GM12878 (cell line): ENCODE measurements around the gene HOMER2. TPM values are rescaled to one million over a fixed set of nuclear protein-coding genes. Genes with fewer than 3 reads are reported as not detected.
A peak's percentile ranks its signal among the peaks of the same experiment; 100 is the strongest.

Experiments
- BCL11A ChIP-seq: IDR thresholded peaks from 2 replicates; pipeline ENCODE4 v1.6.1; 2011; ENCODE audit warnings: low read depth, low read length
- BHLHE40 ChIP-seq, 2 experiments: fragments of 450-650 bp in 1 of 2; IDR thresholded peaks; 2 replicates each; pipeline ENCODE4 v1.6.1; 2011 to 2017; ENCODE audit warnings: low read depth in 2 of 2, borderline replicate concordance in 1 of 2, improper control_type of control experiment in 1 of 2, low read length in 1 of 2, mild to moderate bottlenecking in 1 of 2
- CBX3 ChIP-seq: fragments of 200-600 bp; sonication (generic); IDR thresholded peaks from 2 replicates; pipeline ENCODE4 v1.6.1; 2016; ENCODE audit warnings: low read depth, borderline replicate concordance
- CHD1 ChIP-seq: IDR thresholded peaks from 2 replicates; pipeline ENCODE4 v1.6.1; 2012; ENCODE audit warnings: low read depth, low read length, improper control_type of control experiment
- IKZF2 ChIP-seq, 2 experiments: fragments of 450-650 bp; IDR thresholded peaks; 2 replicates each; pipeline ENCODE4 v1.6.1; 2017; ENCODE audit warnings: mild to moderate bottlenecking in 2 of 2, moderate library complexity in 2 of 2
- NFIC ChIP-seq: IDR thresholded peaks from 2 replicates; pipeline ENCODE4 v1.6.1; 2012; ENCODE audit warnings: low read depth, mild to moderate bottlenecking, inconsistent platforms, low read length, moderate library complexity
- NR2C1 ChIP-seq: fragments of 450-650 bp; IDR thresholded peaks from 2 replicates; pipeline ENCODE4 v1.6.1; 2017; ENCODE audit warnings: antibody characterized with exemption, mild to moderate bottlenecking, moderate library complexity
- RBBP5 ChIP-seq: fragments of 200-600 bp; sonication (generic); conservative IDR thresholded peaks from 2 replicates; pipeline ENCODE4 v1.6.1; 2016
- SMAD1 ChIP-seq: fragments of 450-650 bp; IDR thresholded peaks from 2 replicates; pipeline ENCODE4 v1.6.1; 2018; ENCODE audit warnings: mild to moderate bottlenecking, low read depth; ENCODE audit not compliant: partially characterized antibody
- SMAD5 ChIP-seq: IDR thresholded peaks from 2 replicates; pipeline ENCODE4 v1.6.1; 2016; ENCODE audit warnings: antibody characterized with exemption, low read depth
- SMARCA5 ChIP-seq: fragments of 450-650 bp; IDR thresholded peaks from 2 replicates; pipeline ENCODE4 v1.6.1; 2017; ENCODE audit warnings: mild to moderate bottlenecking
- TAF1 ChIP-seq: IDR thresholded peaks from 2 replicates; pipeline ENCODE4 v1.6.1; 2011; ENCODE audit warnings: mild to moderate bottlenecking, low read depth, low read length, borderline replicate concordance
- TCF7 ChIP-seq: IDR thresholded peaks from 2 replicates; pipeline ENCODE4 v1.6.1; 2014; ENCODE audit warnings: antibody characterized with exemption, borderline replicate concordance
- ZSCAN29 ChIP-seq: fragments of 450-650 bp; IDR thresholded peaks from 2 replicates; pipeline ENCODE4 v1.6.1; 2017; ENCODE audit warnings: mild to moderate bottlenecking, moderate library complexity
- polyA plus RNA-seq, 11 experiments: library from polyadenylated mRNA; depleted of rRNA in 4 of 11; unstranded in 6 of 11; stranded (reverse) in 5 of 11; fragments of >200 nt; fragmentation: Nextera tagmentation in 4 of 11; fragmentation: Illumina TruSeq in 1 of 11; extraction: Ambion mirVana in 4 of 11; extraction: Trizol in 1 of 11; gene quantifications; 1 replicate in 1 of 11; 2 replicates in 10 of 11; pipeline versions ENCODE4 v1.2.1 to v1.2.3, GENCODE V29; 2011 to 2016; ENCODE audit warnings: inconsistent platforms in 2 of 11, missing spikeins in 2 of 11, low read depth in 1 of 11
- total RNA-seq, 4 experiments: library from RNA; depleted of rRNA in 3 of 4; stranded (reverse); fragments of >200 nt in 3 of 4; fragmentation: Illumina TruSeq in 1 of 4; extraction: Trizol in 1 of 4; gene quantifications; 2 replicates each; pipeline versions ENCODE4 v1.2.1 to v1.2.3, GENCODE V29; 2013 to 2021
- TF ChIP-seq, protein P1 (sequence below): IDR thresholded peaks from 2 replicates; pipeline ENCODE4 v1.6.1; 2011; ENCODE audit warnings: borderline replicate concordance, low read depth, mild to moderate bottlenecking, moderate library complexity, mixed read lengths, low read length; ENCODE audit not compliant: insufficient read depth; ENCODE audit errors: extremely low read length
- TF ChIP-seq, protein P2 (sequence below): fragments of 450-650 bp; IDR thresholded peaks from 2 replicates; pipeline ENCODE4 v1.6.1; 2017; ENCODE audit warnings: mild to moderate bottlenecking, moderate library complexity
- TF ChIP-seq, protein P3 (sequence below): fragments of 450-650 bp; formaldehyde crosslinking; IDR thresholded peaks from 2 replicates; pipeline ENCODE4 v1.4.0; 2020; ENCODE audit warnings: mild to moderate bottlenecking, moderate library complexity

Gene HOMER2
- total and polyA plus RNA-seq, 10 of the 15 experiments (the other 5 are each of a cell fraction or from before 2014, with no cell fraction given): 0.60 to 5.0 (median 1.8) TPM

DNA sequence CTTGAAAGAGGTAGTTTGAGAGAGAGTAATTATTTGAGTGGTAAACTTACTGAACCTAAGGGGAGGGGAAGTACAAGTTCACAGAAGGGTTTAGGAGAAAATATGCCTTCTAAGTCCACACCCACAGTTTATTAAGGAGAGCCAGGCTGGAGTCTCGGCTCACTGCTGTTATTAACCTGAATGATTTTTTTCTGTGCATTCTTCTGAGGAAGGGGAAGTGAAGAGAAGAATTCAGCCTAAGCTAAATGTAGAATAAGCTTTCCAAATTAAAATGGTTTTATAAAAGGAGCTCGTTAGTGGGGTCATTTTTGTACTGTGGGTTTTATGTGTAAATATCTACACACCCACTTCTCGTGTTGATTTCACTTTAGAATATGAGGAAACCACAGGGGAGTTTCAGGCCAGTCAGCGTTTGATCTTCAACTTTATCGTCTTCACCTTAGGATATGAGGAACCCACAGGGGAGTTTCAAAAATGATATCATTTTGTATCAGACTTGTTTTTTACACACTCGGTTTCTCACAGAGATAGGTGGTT, 141.6 kb downstream of the HOMER2 start (continued):
- peak; percentile 59 to 71; a peak in 3 of 4 replicates for TF ChIP-seq BHLHE40 (IDR thresholded peaks at IDR 0.05; ENCODE audit: borderline replicate concordance in 1 of 2, low read depth in 2 of 2, low read length in 1 of 2)
- TF ChIP-seq, protein P1, sequence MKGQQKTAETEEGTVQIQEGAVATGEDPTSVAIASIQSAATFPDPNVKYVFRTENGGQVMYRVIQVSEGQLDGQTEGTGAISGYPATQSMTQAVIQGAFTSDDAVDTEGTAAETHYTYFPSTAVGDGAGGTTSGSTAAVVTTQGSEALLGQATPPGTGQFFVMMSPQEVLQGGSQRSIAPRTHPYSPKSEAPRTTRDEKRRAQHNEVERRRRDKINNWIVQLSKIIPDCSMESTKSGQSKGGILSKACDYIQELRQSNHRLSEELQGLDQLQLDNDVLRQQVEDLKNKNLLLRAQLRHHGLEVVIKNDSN: no peak
- TF ChIP-seq, protein P2, sequence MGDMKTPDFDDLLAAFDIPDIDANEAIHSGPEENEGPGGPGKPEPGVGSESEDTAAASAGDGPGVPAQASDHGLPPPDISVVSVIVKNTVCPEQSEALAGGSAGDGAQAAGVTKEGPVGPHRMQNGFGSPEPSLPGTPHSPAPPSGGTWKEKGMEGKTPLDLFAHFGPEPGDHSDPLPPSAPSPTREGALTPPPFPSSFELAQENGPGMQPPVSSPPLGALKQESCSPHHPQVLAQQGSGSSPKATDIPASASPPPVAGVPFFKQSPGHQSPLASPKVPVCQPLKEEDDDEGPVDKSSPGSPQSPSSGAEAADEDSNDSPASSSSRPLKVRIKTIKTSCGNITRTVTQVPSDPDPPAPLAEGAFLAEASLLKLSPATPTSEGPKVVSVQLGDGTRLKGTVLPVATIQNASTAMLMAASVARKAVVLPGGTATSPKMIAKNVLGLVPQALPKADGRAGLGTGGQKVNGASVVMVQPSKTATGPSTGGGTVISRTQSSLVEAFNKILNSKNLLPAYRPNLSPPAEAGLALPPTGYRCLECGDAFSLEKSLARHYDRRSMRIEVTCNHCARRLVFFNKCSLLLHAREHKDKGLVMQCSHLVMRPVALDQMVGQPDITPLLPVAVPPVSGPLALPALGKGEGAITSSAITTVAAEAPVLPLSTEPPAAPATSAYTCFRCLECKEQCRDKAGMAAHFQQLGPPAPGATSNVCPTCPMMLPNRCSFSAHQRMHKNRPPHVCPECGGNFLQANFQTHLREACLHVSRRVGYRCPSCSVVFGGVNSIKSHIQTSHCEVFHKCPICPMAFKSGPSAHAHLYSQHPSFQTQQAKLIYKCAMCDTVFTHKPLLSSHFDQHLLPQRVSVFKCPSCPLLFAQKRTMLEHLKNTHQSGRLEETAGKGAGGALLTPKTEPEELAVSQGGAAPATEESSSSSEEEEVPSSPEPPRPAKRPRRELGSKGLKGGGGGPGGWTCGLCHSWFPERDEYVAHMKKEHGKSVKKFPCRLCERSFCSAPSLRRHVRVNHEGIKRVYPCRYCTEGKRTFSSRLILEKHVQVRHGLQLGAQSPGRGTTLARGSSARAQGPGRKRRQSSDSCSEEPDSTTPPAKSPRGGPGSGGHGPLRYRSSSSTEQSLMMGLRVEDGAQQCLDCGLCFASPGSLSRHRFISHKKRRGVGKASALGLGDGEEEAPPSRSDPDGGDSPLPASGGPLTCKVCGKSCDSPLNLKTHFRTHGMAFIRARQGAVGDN: no peak
- TF ChIP-seq RBBP5: no peak
- peak; percentile 96 for TF ChIP-seq TCF7
- TF ChIP-seq SMAD1: no peak
- no peak for TF ChIP-seq ZSCAN29
- TF ChIP-seq TAF1: no peak
- TF ChIP-seq SMARCA5: no peak
- TF ChIP-seq CHD1: no peak
- no peak for TF ChIP-seq SMAD5
- TF ChIP-seq, protein P3, sequence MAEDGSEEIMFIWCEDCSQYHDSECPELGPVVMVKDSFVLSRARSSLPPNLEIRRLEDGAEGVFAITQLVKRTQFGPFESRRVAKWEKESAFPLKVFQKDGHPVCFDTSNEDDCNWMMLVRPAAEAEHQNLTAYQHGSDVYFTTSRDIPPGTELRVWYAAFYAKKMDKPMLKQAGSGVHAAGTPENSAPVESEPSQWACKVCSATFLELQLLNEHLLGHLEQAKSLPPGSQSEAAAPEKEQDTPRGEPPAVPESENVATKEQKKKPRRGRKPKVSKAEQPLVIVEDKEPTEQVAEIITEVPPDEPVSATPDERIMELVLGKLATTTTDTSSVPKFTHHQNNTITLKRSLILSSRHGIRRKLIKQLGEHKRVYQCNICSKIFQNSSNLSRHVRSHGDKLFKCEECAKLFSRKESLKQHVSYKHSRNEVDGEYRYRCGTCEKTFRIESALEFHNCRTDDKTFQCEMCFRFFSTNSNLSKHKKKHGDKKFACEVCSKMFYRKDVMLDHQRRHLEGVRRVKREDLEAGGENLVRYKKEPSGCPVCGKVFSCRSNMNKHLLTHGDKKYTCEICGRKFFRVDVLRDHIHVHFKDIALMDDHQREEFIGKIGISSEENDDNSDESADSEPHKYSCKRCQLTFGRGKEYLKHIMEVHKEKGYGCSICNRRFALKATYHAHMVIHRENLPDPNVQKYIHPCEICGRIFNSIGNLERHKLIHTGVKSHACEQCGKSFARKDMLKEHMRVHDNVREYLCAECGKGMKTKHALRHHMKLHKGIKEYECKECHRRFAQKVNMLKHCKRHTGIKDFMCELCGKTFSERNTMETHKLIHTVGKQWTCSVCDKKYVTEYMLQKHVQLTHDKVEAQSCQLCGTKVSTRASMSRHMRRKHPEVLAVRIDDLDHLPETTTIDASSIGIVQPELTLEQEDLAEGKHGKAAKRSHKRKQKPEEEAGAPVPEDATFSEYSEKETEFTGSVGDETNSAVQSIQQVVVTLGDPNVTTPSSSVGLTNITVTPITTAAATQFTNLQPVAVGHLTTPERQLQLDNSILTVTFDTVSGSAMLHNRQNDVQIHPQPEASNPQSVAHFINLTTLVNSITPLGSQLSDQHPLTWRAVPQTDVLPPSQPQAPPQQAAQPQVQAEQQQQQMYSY: no peak
- TF ChIP-seq NFIC: peak; percentile 93
- no peak for TF ChIP-seq NR2C1
- peak; percentile 45; the same call in 1 of the 2 replicates for TF ChIP-seq BCL11A
- TF ChIP-seq CBX3: no peak
- peak; percentile 53 to 54; a peak in 2 of 4 replicates for TF ChIP-seq IKZF2 (IDR thresholded peaks at IDR 0.05)
